SK-N-SH (cell line): ENCODE measurements around the gene ITGAL.
A peak's percentile ranks its signal among the peaks of the same experiment; 100 is the strongest.

ENCODE experiments used
- ELF1 ChIP-seq: IDR thresholded peaks from 2 replicates; pipeline ENCODE4 v1.4.0; 2012
- FOXJ3 ChIP-seq: sonication (generic); formaldehyde crosslinking; IDR thresholded peaks from 2 replicates; pipeline ENCODE4 v1.5.1; 2020; ENCODE audit warnings: mild to moderate bottlenecking, missing genetic modification reagents
- MXI1 ChIP-seq: IDR thresholded peaks from 2 replicates; pipeline ENCODE4 v1.6.1; 2012; ENCODE audit warnings: mild to moderate bottlenecking, low read depth, low read length, improper control_type of control experiment
- POLR2AphosphoS5 ChIP-seq: IDR thresholded peaks from 2 replicates; pipeline ENCODE4 v1.6.1; 2012; ENCODE audit warnings: low read depth, low read length
- RAD21 ChIP-seq: IDR thresholded peaks from 2 replicates; pipeline ENCODE4 v1.6.1; 2012; ENCODE audit warnings: mild to moderate bottlenecking, low read length
- SIN3A ChIP-seq: IDR thresholded peaks from 2 replicates; pipeline ENCODE4 v1.6.1; 2012; ENCODE audit warnings: low read depth, mild to moderate bottlenecking, low read length, moderate library complexity, borderline replicate concordance
- TEAD4 ChIP-seq: IDR thresholded peaks from 2 replicates; pipeline ENCODE4 v1.4.0; 2012; ENCODE audit warnings: mild to moderate bottlenecking, borderline replicate concordance; ENCODE audit not compliant: insufficient read depth
- YY1 ChIP-seq: IDR thresholded peaks from 2 replicates; pipeline ENCODE4 v1.4.0; 2012; ENCODE audit warnings: low read depth, mild to moderate bottlenecking
- TF ChIP-seq, protein P1 (sequence below): fragments of 200-600 bp; sonication (generic); IDR thresholded peaks from 2 replicates; pipeline ENCODE4 v1.6.1; 2017; ENCODE audit warnings: antibody characterized with exemption, mild to moderate bottlenecking, moderate library complexity
- TF ChIP-seq, protein P2 (sequence below): IDR thresholded peaks from 2 replicates; pipeline ENCODE4 v1.6.1; 2012; ENCODE audit warnings: mild to moderate bottlenecking, low read depth, low read length, moderate library complexity
- TF ChIP-seq, protein P3 (sequence below): fragments of 150-350 bp; IDR thresholded peaks from 2 replicates; pipeline ENCODE4 v1.6.1; 2017; ENCODE audit warnings: antibody characterized with exemption, low read length, low read depth, borderline replicate concordance
- TF ChIP-seq, protein P4 (sequence below): IDR thresholded peaks from 2 replicates; pipeline ENCODE4 v1.4.0; 2012; ENCODE audit warnings: low read depth
- TF ChIP-seq, protein P5 (sequence below): IDR thresholded peaks from 2 replicates; pipeline ENCODE4 v1.4.0; 2012; ENCODE audit warnings: low read depth, borderline replicate concordance

DNA sequence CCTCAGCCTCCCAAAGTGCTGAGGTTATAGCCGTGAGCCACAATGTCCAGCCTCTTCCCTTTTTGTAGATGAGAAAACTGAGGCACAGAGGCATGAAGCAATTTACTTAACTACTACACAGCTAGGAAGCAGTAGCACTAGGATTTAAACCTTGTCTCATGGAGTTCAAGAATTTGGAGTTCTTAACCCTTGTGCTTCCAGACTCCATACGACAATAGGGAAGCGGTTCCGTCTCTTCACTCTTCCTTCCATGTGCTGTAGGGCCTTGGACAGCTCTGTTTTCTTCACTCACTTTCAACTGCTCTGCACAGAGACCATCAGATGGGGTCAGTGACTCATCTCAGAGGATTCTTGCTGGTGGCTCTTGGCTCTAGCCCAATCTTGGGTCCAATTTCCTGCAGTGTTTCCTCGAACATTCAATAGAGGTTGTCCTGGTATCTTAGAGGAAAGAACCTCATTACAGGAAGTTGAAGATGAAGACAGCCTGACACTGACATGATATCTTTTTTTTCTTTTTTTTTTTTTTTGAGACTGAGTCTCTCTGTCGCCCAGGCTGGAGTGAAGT, 19.3 kb downstream of the ITGAL start:
- TF ChIP-seq, protein P1, sequence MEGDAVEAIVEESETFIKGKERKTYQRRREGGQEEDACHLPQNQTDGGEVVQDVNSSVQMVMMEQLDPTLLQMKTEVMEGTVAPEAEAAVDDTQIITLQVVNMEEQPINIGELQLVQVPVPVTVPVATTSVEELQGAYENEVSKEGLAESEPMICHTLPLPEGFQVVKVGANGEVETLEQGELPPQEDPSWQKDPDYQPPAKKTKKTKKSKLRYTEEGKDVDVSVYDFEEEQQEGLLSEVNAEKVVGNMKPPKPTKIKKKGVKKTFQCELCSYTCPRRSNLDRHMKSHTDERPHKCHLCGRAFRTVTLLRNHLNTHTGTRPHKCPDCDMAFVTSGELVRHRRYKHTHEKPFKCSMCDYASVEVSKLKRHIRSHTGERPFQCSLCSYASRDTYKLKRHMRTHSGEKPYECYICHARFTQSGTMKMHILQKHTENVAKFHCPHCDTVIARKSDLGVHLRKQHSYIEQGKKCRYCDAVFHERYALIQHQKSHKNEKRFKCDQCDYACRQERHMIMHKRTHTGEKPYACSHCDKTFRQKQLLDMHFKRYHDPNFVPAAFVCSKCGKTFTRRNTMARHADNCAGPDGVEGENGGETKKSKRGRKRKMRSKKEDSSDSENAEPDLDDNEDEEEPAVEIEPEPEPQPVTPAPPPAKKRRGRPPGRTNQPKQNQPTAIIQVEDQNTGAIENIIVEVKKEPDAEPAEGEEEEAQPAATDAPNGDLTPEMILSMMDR, result no peak
- TF ChIP-seq, protein P2, sequence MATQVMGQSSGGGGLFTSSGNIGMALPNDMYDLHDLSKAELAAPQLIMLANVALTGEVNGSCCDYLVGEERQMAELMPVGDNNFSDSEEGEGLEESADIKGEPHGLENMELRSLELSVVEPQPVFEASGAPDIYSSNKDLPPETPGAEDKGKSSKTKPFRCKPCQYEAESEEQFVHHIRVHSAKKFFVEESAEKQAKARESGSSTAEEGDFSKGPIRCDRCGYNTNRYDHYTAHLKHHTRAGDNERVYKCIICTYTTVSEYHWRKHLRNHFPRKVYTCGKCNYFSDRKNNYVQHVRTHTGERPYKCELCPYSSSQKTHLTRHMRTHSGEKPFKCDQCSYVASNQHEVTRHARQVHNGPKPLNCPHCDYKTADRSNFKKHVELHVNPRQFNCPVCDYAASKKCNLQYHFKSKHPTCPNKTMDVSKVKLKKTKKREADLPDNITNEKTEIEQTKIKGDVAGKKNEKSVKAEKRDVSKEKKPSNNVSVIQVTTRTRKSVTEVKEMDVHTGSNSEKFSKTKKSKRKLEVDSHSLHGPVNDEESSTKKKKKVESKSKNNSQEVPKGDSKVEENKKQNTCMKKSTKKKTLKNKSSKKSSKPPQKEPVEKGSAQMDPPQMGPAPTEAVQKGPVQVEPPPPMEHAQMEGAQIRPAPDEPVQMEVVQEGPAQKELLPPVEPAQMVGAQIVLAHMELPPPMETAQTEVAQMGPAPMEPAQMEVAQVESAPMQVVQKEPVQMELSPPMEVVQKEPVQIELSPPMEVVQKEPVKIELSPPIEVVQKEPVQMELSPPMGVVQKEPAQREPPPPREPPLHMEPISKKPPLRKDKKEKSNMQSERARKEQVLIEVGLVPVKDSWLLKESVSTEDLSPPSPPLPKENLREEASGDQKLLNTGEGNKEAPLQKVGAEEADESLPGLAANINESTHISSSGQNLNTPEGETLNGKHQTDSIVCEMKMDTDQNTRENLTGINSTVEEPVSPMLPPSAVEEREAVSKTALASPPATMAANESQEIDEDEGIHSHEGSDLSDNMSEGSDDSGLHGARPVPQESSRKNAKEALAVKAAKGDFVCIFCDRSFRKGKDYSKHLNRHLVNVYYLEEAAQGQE, result peak; percentile 70; the same call in 1 of the 2 replicates
- TF ChIP-seq SIN3A (no peak), POLR2AphosphoS5 (no peak), FOXJ3 (CRISPR knock-in tag) (no peak), YY1 (no peak), ELF1 (no peak), TEAD4 (no peak), MXI1 (no peak), RAD21 (peak; percentile 24; the same call in 1 of the 2 replicates)
- TF ChIP-seq, protein P3, sequence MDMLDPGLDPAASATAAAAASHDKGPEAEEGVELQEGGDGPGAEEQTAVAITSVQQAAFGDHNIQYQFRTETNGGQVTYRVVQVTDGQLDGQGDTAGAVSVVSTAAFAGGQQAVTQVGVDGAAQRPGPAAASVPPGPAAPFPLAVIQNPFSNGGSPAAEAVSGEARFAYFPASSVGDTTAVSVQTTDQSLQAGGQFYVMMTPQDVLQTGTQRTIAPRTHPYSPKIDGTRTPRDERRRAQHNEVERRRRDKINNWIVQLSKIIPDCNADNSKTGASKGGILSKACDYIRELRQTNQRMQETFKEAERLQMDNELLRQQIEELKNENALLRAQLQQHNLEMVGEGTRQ, result no peak
- TF ChIP-seq, protein P4, sequence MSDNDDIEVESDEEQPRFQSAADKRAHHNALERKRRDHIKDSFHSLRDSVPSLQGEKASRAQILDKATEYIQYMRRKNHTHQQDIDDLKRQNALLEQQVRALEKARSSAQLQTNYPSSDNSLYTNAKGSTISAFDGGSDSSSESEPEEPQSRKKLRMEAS, result no peak
- TF ChIP-seq, protein P5, sequence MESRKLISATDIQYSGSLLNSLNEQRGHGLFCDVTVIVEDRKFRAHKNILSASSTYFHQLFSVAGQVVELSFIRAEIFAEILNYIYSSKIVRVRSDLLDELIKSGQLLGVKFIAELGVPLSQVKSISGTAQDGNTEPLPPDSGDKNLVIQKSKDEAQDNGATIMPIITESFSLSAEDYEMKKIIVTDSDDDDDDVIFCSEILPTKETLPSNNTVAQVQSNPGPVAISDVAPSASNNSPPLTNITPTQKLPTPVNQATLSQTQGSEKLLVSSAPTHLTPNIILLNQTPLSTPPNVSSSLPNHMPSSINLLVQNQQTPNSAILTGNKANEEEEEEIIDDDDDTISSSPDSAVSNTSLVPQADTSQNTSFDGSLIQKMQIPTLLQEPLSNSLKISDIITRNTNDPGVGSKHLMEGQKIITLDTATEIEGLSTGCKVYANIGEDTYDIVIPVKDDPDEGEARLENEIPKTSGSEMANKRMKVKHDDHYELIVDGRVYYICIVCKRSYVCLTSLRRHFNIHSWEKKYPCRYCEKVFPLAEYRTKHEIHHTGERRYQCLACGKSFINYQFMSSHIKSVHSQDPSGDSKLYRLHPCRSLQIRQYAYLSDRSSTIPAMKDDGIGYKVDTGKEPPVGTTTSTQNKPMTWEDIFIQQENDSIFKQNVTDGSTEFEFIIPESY, result no peak
